ENCODE measurements around the gene ZNF487.
"Not testable (repeated sequence)": the region's sequence is repeated elsewhere in the genome, so short reads cannot be mapped to it uniquely, and the experiment has no call there.

The ZNF487 gene

DNA sequence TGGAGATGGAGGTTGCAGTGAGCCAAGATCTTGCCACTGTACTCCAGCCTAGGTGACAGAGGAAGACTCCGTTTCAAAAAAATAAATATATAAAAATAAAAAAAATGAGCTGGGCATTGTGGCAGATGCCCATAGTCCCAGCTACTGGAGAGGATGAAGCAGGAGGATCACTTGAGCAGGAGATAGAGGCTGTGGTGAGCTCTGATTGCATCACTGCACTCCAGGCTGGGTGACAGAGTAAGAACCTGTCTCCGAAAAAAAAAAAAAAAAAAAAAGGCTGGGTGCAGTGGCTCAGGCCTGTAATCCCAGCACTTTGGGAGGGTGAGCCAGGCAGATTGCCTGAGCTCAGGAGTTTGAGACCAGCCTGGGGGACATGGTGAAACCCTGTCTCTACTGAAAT lies 11.8 kb downstream of the ZNF487 start:
- no peak overlapping the region for H3K4me3 ChIP-seq (ENCODE audit: low read depth in 1 of 2, low read length in 1 of 2)
- H3K27ac ChIP-seq: peak overlapping the region; percentile 27
- TF ChIP-seq, protein P1, sequence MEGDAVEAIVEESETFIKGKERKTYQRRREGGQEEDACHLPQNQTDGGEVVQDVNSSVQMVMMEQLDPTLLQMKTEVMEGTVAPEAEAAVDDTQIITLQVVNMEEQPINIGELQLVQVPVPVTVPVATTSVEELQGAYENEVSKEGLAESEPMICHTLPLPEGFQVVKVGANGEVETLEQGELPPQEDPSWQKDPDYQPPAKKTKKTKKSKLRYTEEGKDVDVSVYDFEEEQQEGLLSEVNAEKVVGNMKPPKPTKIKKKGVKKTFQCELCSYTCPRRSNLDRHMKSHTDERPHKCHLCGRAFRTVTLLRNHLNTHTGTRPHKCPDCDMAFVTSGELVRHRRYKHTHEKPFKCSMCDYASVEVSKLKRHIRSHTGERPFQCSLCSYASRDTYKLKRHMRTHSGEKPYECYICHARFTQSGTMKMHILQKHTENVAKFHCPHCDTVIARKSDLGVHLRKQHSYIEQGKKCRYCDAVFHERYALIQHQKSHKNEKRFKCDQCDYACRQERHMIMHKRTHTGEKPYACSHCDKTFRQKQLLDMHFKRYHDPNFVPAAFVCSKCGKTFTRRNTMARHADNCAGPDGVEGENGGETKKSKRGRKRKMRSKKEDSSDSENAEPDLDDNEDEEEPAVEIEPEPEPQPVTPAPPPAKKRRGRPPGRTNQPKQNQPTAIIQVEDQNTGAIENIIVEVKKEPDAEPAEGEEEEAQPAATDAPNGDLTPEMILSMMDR (IDR thresholded peaks at IDR 0.05): no peak
- no peaks in the 10 kb centered on the region for H3K9me3 ChIP-seq
- no peaks in the 10 kb centered on the region for H3K36me3 ChIP-seq
- H3K27me3 ChIP-seq: no peaks in the 10 kb centered on the region
- peaks cover 30 to 34% of the 10 kb centered on the region in 2 experiments for H3K4me1 ChIP-seq (ENCODE audit: control insufficient read depth in 1 of 2, insufficient read depth in 1 of 2, low read depth in 1 of 2, low read length in 1 of 2)

DNA sequence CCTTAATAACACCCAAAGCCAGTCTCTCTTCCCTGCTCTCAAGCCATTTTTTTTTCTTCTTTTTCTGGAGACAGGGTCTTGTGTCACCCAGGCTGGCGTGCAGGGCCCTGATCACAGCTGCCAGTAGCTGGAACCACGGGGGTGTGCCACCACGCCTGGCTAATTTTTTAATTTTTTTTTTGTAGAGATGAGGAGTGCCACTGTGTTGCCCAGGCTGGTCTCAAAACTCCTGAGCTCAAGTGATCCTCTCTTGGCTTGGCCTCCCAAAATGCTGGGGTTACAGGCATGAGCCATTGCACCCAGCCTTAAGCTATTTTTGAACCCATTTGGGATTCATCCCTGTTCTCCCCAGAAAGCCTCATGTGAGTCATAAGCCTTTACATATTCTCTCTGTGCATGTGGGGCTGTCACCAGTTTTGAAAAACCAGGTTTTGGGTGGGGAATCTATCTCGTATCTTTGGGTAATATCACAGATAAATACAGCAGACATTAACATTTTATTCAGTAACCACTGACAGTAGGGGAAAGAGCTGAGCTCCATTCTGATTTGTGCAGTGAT lies 15.5 kb downstream of the ZNF487 start:
- Histone ChIP-seq H3K36me3 (peaks cover 3% of the 10 kb centered on the region), H3K9me3 (no peaks in the 10 kb centered on the region), H3K4me1 (ENCODE audit: control insufficient read depth in 1 of 2, insufficient read depth in 1 of 2, low read depth in 1 of 2, low read length in 1 of 2) (peaks cover 63 to 64% of the 10 kb centered on the region in 2 experiments), H3K4me3 (ENCODE audit: low read depth in 1 of 2, low read length in 1 of 2) (no peak overlapping the region), H3K27ac (peak overlapping the region; percentile 92), H3K27me3 (no peaks in the 10 kb centered on the region)
- TF ChIP-seq, protein P1 (IDR thresholded peaks at IDR 0.05): no peak

DNA sequence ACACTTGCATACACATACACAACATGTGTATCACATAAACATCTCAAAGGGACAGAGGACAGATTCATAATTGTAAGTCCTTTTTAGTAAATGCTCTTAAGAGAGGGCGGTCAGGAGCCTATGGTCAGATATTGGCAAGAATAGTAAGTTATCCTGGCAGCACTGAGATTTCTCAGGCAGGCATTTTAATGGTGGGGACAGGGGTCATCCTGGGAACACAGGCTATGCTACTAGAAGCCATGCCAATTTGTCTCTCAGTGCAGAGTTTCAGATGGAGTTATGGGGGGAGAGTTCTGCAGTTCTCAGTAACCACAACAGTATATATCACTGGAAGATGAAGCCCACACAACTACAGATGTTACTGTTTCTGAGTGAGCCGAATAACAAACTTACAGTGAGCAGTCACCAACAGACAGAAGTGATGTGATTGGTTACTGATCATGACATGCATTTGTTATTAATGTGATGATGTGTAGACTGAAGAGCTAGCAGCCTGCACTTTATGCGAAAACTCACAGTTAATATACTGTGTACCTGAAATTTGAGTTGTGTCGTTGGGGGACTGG lies 16.4 kb downstream of the ZNF487 start:
- no peaks in the 10 kb centered on the region for H3K27me3 ChIP-seq
- TF ChIP-seq, protein P1 (IDR thresholded peaks at IDR 0.05): no peak
- no peak overlapping the region for H3K4me3 ChIP-seq (ENCODE audit: low read depth in 1 of 2, low read length in 1 of 2)
- peaks cover 63 to 64% of the 10 kb centered on the region in 2 experiments for H3K4me1 ChIP-seq (ENCODE audit: control insufficient read depth in 1 of 2, insufficient read depth in 1 of 2, low read depth in 1 of 2, low read length in 1 of 2)
- H3K9me3 ChIP-seq: no peaks in the 10 kb centered on the region
- H3K27ac ChIP-seq: peak overlapping the region; percentile 92
- peaks cover 3% of the 10 kb centered on the region for H3K36me3 ChIP-seq

DNA sequence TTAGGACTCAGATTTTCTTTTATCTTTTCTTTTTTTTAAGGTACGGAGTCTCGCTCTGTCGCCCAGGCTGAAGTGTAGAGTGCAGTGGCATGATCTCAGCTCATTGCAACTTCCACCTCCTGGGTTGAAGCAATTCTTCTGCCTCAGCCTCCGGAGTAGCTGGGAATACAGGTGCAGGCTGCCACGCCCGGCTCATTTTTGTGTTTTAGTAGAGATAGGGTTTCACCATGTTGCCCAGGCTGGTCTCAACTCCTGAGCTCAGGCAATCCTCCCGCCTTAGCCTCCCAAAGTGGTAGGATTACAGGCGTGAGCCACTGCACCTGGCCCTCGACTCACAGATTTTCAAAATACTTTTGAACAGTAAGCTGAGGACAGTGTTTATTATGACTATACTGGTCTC lies 17.1 kb downstream of the ZNF487 start:
- H3K36me3 ChIP-seq; H3K9me3 ChIP-seq; H3K4me3 ChIP-seq (ENCODE audit: low read depth in 1 of 2, low read length in 1 of 2); H3K27me3 ChIP-seq: not testable (repeated sequence)
- Histone ChIP-seq H3K27ac (peak overlapping the region; percentile 92), H3K4me1 (ENCODE audit: control insufficient read depth in 1 of 2, insufficient read depth in 1 of 2, low read depth in 1 of 2, low read length in 1 of 2) (peaks cover 59 to 64% of the 10 kb centered on the region in 2 experiments)

DNA sequence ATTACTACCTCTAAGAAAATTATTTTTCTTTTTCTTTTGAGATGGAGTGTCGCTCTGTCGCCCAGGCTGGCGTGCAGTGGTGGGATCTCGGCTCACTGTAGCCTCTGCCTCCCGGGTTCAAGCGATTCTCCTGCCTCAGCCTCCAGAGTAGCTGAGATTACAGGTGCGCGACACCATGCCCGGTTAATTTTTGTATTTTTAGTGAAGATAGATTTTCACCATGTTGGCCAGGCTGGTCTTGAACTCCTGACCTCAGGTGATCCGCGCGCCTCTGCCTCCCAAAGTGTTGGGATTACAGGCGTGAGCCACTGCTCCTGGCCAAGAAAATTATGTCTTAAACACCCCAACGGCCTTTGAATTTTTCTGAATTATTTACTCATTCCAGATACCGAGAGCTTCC lies 19.6 kb downstream of the ZNF487 start:
- H3K4me1 ChIP-seq (ENCODE audit: control insufficient read depth in 1 of 2, insufficient read depth in 1 of 2, low read depth in 1 of 2, low read length in 1 of 2): peaks cover 50 to 55% of the 10 kb centered on the region in 2 experiments
- peak overlapping the region; percentile 92 for H3K27ac ChIP-seq
- not testable (repeated sequence) for H3K36me3 ChIP-seq, H3K9me3 ChIP-seq, H3K27me3 ChIP-seq
- peak overlapping the region; percentile 68 to 87 for H3K4me3 ChIP-seq (ENCODE audit: low read depth in 1 of 2, low read length in 1 of 2)

DNA sequence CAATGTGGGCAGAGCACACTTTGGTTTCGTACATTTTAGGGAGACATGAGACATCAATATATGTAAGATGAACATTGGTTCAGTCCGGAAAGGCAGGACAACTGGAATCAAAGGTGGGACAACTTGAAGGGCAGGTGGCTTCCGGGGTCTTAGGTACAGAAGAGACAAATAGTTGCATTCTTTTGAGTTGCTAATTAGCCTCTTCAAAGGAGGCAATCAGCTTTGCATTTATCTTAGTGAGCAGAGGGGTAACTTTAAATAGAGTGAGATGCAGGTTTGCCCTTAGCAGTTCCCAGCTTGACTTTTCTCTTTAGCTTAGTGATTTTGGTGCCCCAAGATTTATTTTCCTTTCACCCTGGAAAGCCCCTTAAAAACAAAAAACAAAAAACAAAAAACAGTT lies 21.3 kb downstream of the ZNF487 start:
- Histone ChIP-seq H3K27ac (no peak overlapping the region), H3K9me3 (no peaks in the 10 kb centered on the region), H3K4me1 (ENCODE audit: control insufficient read depth in 1 of 2, insufficient read depth in 1 of 2, low read depth in 1 of 2, low read length in 1 of 2) (peaks cover 34 to 38% of the 10 kb centered on the region in 2 experiments), H3K27me3 (no peaks in the 10 kb centered on the region), H3K4me3 (ENCODE audit: low read depth in 1 of 2, low read length in 1 of 2) (no peak overlapping the region), H3K36me3 (peaks cover 3% of the 10 kb centered on the region)
- TF ChIP-seq, protein P1 (IDR thresholded peaks at IDR 0.05): no peak
